Colonic mucosa (tissue), 4 donors: ENCODE data around the gene OR11A1. TPM values are rescaled to one million over a fixed set of nuclear protein-coding genes. Genes with fewer than 3 reads are reported as not detected.
"Not testable (repeated sequence)": the region's sequence is repeated elsewhere in the genome, so short reads cannot be mapped to it uniquely, and the experiment has no call there.

Experiments
- DNase-seq: peaks from one replicate; pipeline ENCODE4 v3.0.0-alpha.2; 2020
- H3K27ac ChIP-seq: fragments of 200-600 bp; one replicate; pipeline ENCODE4 v1.8.0; 2021
- H3K27me3 ChIP-seq: fragments of 200-600 bp; one replicate; pipeline ENCODE4 v1.8.0; 2021
- H3K36me3 ChIP-seq: fragments of 200-600 bp; one replicate; pipeline ENCODE4 v1.8.0; 2021
- H3K4me1 ChIP-seq: fragments of 200-600 bp; one replicate; pipeline ENCODE4 v1.8.0; 2021; ENCODE audit warnings: mild to moderate bottlenecking
- H3K4me3 ChIP-seq: fragments of 200-600 bp; one replicate; pipeline ENCODE4 v1.8.0; 2021
- H3K9ac ChIP-seq, 2 donors: one replicate each; pipeline ENCODE4 v1.7.0; 2013; ENCODE audit warnings: control low read depth in 2 of 2, low read depth in 2 of 2, low read length in 2 of 2
- H3K9me3 ChIP-seq: fragments of 200-600 bp; one replicate; pipeline ENCODE4 v1.8.0; 2021
- intact Hi-C: fragments of 100-400 bp; cut with DNase I; formaldehyde crosslinking; loops from one replicate; pipeline ENCODE4 v1.14.1; 2022
- total RNA-seq, 2 donors: library from RNA; stranded (reverse); fragmentation: NEBNext Ultra II Directional in 1 of 2; extraction: Animal tissue kit (Norgen Biotek cat#: 25700) in 1 of 2; gene quantifications; one replicate each; pipeline ENCODE4 v1.2.1, GENCODE V29; 2021
- TF ChIP-seq, protein P1 (sequence below): fragments of 200-600 bp; IDR thresholded peaks from one replicate; pipeline ENCODE4 v1.8.0; 2022; ENCODE audit warnings: antibody characterized with exemption, mild to moderate bottlenecking
- donor health status: healthy.
- donor health status: DM: no; HTN: no; CAD: no.
- donor health status: DM: no; HTN: no; CAD: no.

Gene OR11A1
- total RNA-seq, 2 donors from 2014 or later = not detected

GRCh38 chr6:29442719-29443118, 14.2 kb downstream of the OR11A1 start:
- Histone ChIP-seq H3K27ac (no peak overlapping the region), H3K4me1 (no peaks in the 10 kb centered on the region), H3K4me3 (no peak overlapping the region), H3K9me3 (no peaks in the 10 kb centered on the region), H3K9ac (no peak overlapping the region), H3K36me3 (no peaks in the 10 kb centered on the region), H3K27me3 (no peaks in the 10 kb centered on the region)
- intact Hi-C loops = no loop called here
- no peak for DNase-seq
- TF ChIP-seq, protein P1, sequence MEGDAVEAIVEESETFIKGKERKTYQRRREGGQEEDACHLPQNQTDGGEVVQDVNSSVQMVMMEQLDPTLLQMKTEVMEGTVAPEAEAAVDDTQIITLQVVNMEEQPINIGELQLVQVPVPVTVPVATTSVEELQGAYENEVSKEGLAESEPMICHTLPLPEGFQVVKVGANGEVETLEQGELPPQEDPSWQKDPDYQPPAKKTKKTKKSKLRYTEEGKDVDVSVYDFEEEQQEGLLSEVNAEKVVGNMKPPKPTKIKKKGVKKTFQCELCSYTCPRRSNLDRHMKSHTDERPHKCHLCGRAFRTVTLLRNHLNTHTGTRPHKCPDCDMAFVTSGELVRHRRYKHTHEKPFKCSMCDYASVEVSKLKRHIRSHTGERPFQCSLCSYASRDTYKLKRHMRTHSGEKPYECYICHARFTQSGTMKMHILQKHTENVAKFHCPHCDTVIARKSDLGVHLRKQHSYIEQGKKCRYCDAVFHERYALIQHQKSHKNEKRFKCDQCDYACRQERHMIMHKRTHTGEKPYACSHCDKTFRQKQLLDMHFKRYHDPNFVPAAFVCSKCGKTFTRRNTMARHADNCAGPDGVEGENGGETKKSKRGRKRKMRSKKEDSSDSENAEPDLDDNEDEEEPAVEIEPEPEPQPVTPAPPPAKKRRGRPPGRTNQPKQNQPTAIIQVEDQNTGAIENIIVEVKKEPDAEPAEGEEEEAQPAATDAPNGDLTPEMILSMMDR = no peak

DNA sequence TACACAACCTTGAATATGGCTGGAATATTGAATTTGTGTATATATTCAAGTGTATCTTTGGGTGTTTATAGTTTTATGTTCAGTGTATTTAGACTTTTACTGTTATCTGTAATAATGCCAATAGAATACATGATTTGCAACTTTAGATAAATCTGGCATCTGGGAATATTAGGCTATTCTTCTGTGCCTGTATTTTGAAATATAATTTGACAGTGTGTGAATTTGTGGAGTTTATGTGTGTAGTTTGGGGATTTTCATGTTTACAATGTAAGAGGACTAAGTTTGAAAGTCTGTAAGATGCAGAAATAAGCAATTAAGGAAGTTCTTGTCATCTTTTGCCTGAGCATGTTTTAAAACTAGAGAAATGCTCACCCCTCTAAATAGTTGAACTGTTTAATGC, 17.9 kb downstream of the OR11A1 start, which contains the start of gene OR10C1:
Gene OR10C1 (plus strand): TSS at position 301 of the 400 bp plus-strand sequence. CDS start 710 bp downstream, outside the sequence.
- H3K27me3 ChIP-seq = no peaks in the 10 kb centered on the region
- no peak for DNase-seq
- H3K36me3 ChIP-seq = no peaks in the 10 kb centered on the region
- TF ChIP-seq, protein P1 = no peak
- H3K9ac ChIP-seq = no peak within 1 kb of the TSS
- intact Hi-C loops = no loop called here
- no peaks in the 10 kb centered on the region for H3K4me1 ChIP-seq
- H3K4me3 ChIP-seq = no peak within 1 kb of the TSS
- no peaks in the 10 kb centered on the region for H3K9me3 ChIP-seq
- no peak within 1 kb of the TSS for H3K27ac ChIP-seq

DNA sequence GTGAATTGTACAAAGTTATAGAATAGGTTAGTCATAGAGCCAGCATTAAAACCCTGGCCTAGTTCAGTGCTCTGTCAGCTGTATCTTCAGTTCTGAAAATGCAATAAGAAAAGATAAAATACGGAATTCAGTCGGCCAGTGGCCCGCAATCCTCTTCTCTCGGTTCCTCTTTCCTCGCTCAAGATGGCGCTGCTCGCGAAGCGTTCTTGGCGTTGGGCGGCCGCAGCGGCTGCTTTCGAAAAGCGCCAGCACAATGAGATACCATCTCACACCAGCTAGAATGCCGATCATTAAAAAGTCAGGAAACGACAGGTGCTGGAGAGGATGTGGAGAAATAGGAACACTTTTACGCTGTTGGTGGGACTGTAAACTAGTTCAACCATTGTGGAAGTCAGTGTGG, 20.1 kb downstream of the OR11A1 start:
- H3K4me3 ChIP-seq, H3K27me3 ChIP-seq, DNase-seq, H3K27ac ChIP-seq, H3K9me3 ChIP-seq, intact Hi-C loops, H3K36me3 ChIP-seq, H3K4me1 ChIP-seq, H3K9ac ChIP-seq: not testable (repeated sequence)

GRCh38 chr6:29426654-29427053, 30.2 kb downstream of the OR11A1 start:
- intact Hi-C loops = no loop called here
- Histone ChIP-seq H3K27me3 (no peaks in the 10 kb centered on the region), H3K36me3 (no peaks in the 10 kb centered on the region), H3K9ac (no peak overlapping the region), H3K9me3 (no peaks in the 10 kb centered on the region), H3K4me1 (no peaks in the 10 kb centered on the region), H3K27ac (no peak overlapping the region), H3K4me3 (no peak overlapping the region)
- no peak for DNase-seq
- TF ChIP-seq, protein P1 = no peak

- Histone ChIP-seq H3K4me3 (no peak overlapping the region), H3K9ac (no peak overlapping the region), H3K27me3 (no peaks in the 10 kb centered on the region), H3K36me3 (no peaks in the 10 kb centered on the region), H3K27ac (no peak overlapping the region), H3K4me1 (no peaks in the 10 kb centered on the region), H3K9me3 (no peaks in the 10 kb centered on the region)
- intact Hi-C loops = no loop called here
- TF ChIP-seq, protein P1 = no peak
- DNase-seq = no peak
Measured at GRCh38 chr6:29425075-29425474, 31.8 kb downstream of the OR11A1 start.

GRCh38 chr6:29424575-29424974, 32.3 kb downstream of the OR11A1 start:
- H3K4me1 ChIP-seq = no peaks in the 10 kb centered on the region
- no peak overlapping the region for H3K27ac ChIP-seq
- H3K9me3 ChIP-seq = no peaks in the 10 kb centered on the region
- H3K36me3 ChIP-seq = no peaks in the 10 kb centered on the region
- no peaks in the 10 kb centered on the region for H3K27me3 ChIP-seq
- H3K9ac ChIP-seq = no peak overlapping the region
- DNase-seq = no peak
- no peak overlapping the region for H3K4me3 ChIP-seq
- TF ChIP-seq, protein P1 = no peak
- intact Hi-C loops = no loop called here
